Fibroblast of gingiva (primary cell): ENCODE data around the gene RPS6KA2.
"Not testable (repeated sequence)": the region's sequence is repeated elsewhere in the genome, so short reads cannot be mapped to it uniquely, and the experiment has no call there.

Experiments
- DNase-seq: peaks from one replicate; pipeline ENCODE4 v3.0.0-alpha.2; 2011; ENCODE audit warnings: low read depth

The RPS6KA2 gene

GRCh38 chr6:166553563-166554271, 73.3 kb downstream of the RPS6KA2 start:
- DNase-seq = peak; percentile 85

GRCh38 chr6:166552600-166552999, 74.5 kb downstream of the RPS6KA2 start:
- no peak for DNase-seq

GRCh38 chr6:166551754-166552495, 75.1 kb downstream of the RPS6KA2 start:
- DNase-seq = no peak

GRCh38 chr6:166546653-166547052, 80.4 kb downstream of the RPS6KA2 start:
- no peak for DNase-seq

GRCh38 chr6:166545156-166546034, 81.7 kb downstream of the RPS6KA2 start:
- peak; percentile 22 for DNase-seq

- DNase-seq = no peak
These were observed 82.8 kb downstream of the RPS6KA2 start for GRCh38 chr6:166544296-166544605.

GRCh38 chr6:166543603-166544295, 83.3 kb downstream of the RPS6KA2 start:
- DNase-seq = no peak

GRCh38 chr6:166542580-166542912, 84.5 kb downstream of the RPS6KA2 start:
- DNase-seq = no peak

- no peak for DNase-seq
These were observed 85.0 kb downstream of the RPS6KA2 start for GRCh38 chr6:166541876-166542579.

GRCh38 chr6:166541366-166541765, 85.7 kb downstream of the RPS6KA2 start:
- DNase-seq = no peak

- no peak for DNase-seq
These were observed 86.3 kb downstream of the RPS6KA2 start for GRCh38 chr6:166540631-166541331.

GRCh38 chr6:166539543-166539942, 87.5 kb downstream of the RPS6KA2 start:
- DNase-seq = no peak

- not testable (repeated sequence) for DNase-seq
These were observed 88.1 kb downstream of the RPS6KA2 start for GRCh38 chr6:166539011-166539385.

- DNase-seq = no peak
These were observed 88.6 kb downstream of the RPS6KA2 start for GRCh38 chr6:166538297-166539010.

- no peak for DNase-seq
These were observed 92.2 kb downstream of the RPS6KA2 start for GRCh38 chr6:166534658-166535406.

GRCh38 chr6:166533205-166533824, 93.7 kb downstream of the RPS6KA2 start:
- DNase-seq = no peak

- DNase-seq = no peak
These were observed 94.7 kb downstream of the RPS6KA2 start for GRCh38 chr6:166532302-166532701.

GRCh38 chr6:166530211-166531095, 96.6 kb downstream of the RPS6KA2 start:
- no peak for DNase-seq
